ENCODE data around the gene MIOS. TPM values are rescaled to one million over a fixed set of nuclear protein-coding genes. Genes with fewer than 3 reads are reported as not detected.

MIOS gene
- polyA plus RNA-seq (2011; rRNA removed) (45.4 and 49.1 TPM in 2 replicates), polyA plus RNA-seq (2017; fragmentation: RNase III; extraction: RNeasy Plus Mini Kit Qiagen cat#74134 plus additional on column Dnase treatment) (19.1 to 21.3 TPM (median 20.3 TPM) in 3 replicates), polyA minus RNA-seq (2011; rRNA and poly(A)+ RNA removed) (21.8 and 27.4 TPM in 2 replicates)
- polyA plus RNA-seq (2012; cell fraction: cytosol; rRNA removed): 10.1 and 11.8 TPM in 2 replicates
- polyA plus RNA-seq (2012; cell fraction: nucleus; rRNA removed): 9.2 and 13.2 TPM in 2 replicates

DNA sequence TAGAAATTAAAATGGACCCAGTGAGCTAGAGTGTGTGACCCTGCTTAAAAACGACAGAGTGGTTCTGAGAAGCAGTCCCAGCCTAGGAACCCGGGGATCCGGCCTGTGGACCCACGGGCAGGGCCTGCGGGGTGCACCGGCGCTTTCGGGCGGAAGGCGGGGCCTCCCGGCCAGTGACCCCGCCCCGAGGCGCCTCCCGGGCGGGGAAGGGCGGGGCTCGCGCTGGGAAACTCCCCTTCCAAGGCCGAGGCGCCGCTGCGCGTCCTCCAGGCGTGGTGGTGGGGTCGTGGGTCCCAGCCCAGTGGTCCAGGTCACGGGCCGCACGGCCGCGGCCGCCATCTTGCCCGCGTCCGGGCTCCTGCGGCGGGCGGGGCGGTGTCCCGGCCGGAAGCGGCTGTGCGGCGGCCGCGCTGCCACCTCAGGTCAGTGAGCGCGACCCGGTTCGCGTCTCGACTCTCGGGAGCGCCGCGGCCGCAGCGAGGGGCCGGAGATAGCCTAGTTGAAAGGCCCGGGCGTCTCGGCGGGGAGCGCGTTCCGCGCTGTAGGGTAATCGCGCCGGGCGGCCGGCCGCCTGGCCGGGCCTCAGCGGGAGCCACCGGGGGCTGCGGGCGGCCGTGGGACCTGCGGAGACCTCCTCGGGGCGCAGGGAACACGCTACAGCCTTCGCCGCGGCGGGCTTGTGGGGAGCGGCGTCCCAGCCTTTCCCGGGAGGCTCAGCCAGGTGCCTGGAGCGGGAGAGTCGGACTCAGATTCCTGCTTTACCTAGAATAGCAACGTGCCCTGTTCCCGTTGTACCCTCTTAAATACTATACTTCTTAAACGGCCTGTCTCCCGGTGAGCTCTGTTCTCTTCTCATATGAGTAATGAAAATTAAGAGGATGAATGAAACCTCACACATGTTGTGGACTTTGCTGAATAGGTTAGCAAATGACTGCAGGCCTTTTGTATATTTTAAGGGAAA, at the start of gene MIOS:
Gene MIOS (plus strand): TSS at position 234 of the 961 bp plus-strand sequence. CDS start 5,592 bp downstream, outside the sequence.
- Histone ChIP-seq H3K27ac (peak within 1 kb of the TSS; percentile 93 to 99), H3K4me1 (peaks cover 37% of the 10 kb centered on the region), H3K4me3 (peak within 1 kb of the TSS; percentile 89), H3K4me2 (peak within 1 kb of the TSS; percentile 67), H3K9me3 (no peaks in the 10 kb centered on the region)
- ATAC-seq (peak; percentile 90 to 96), DNase-seq (ENCODE audit: low read depth in 1 of 2, low spot score in 1 of 2) (peak; percentile 88 to 90), FAIRE-seq (no peak)
- WGBS (ENCODE audit: missing lambda C conversion rate): 2% methylated on average over 15 of the region's 96 CpGs
- ChIA-PET CTCF (interaction anchor here (0.6 to 1.3 kb wide), 4 partner anchors 78 to 648 kb away, joined by 3 to 4 read pairs (median 3); no protein-coding TSS in a partner anchor), POLR2A (no interaction called here)
- TF ChIP-seq SMC3 (IDR thresholded peaks at IDR 0.05) (0 out of 3 replicates have a peak, but pooled peaks have one; percentile 7), CBX2 (IDR thresholded peaks at IDR 0.05; ENCODE audit: borderline replicate concordance, low read depth) (no peak), CHD4 (IDR thresholded peaks at IDR 0.05; ENCODE audit: borderline replicate concordance) (no peak), EHF (CRISPR knock-in tag; IDR thresholded peaks at IDR 0.05) (no peak), FOSL2 (IDR thresholded peaks at IDR 0.05) (no peak), FOSL2 (CRISPR knock-in tag; IDR thresholded peaks at IDR 0.05) (no peak), NR3C1 (IDR thresholded peaks at IDR 0.05) (no peak), PHF8 (IDR thresholded peaks at IDR 0.05; ENCODE audit: borderline replicate concordance, low read depth) (peak; percentile 98), POLR2A (IDR thresholded peaks at IDR 0.05; ENCODE audit: low read length) (peak; percentile 86), TP53 (CRISPR knock-in tag; IDR thresholded peaks at IDR 0.05) (no peak), HOXA7 (CRISPR knock-in tag; IDR thresholded peaks at IDR 0.05) (no peak), ZSCAN20 (CRISPR knock-in tag; IDR thresholded peaks at IDR 0.05) (no peak), POLR2AphosphoS2 (conservative IDR thresholded peaks at IDR 0.05; ENCODE audit: low read length) (no peak), MAFK (IDR thresholded peaks at IDR 0.05; ENCODE audit: partially characterized antibody) (no peak), BHLHE40 (IDR thresholded peaks at IDR 0.05; ENCODE audit: low read depth, low read length) (no peak), CEBPB (IDR thresholded peaks at IDR 0.05) (no peak), HOXB13 (CRISPR knock-in tag; IDR thresholded peaks at IDR 0.05; ENCODE audit: low read depth) (no peak), MYC (IDR thresholded peaks at IDR 0.05; ENCODE audit: borderline replicate concordance, low read length) (no peak), JUN (IDR thresholded peaks at IDR 0.05) (peak; percentile 58 to 91; a peak in 4 of 5 replicates), FOSB (CRISPR knock-in tag; IDR thresholded peaks at IDR 0.05) (no peak), MAZ (IDR thresholded peaks at IDR 0.05; ENCODE audit: borderline replicate concordance, low read depth, low read length) (no peak), HDAC2 (IDR thresholded peaks at IDR 0.05) (no peak), CHD2 (IDR thresholded peaks at IDR 0.05; ENCODE audit: low read length, partially characterized antibody) (no peak), NFE2L2 (conservative IDR thresholded peaks at IDR 0.05; ENCODE audit: low read length) (no peak), ZFP36 (IDR thresholded peaks at IDR 0.05; ENCODE audit: borderline replicate concordance, partially characterized antibody) (no peak), NPAS2 (CRISPR knock-in tag; IDR thresholded peaks at IDR 0.05; ENCODE audit: borderline replicate concordance) (no peak)
- TF ChIP-seq, protein P1, sequence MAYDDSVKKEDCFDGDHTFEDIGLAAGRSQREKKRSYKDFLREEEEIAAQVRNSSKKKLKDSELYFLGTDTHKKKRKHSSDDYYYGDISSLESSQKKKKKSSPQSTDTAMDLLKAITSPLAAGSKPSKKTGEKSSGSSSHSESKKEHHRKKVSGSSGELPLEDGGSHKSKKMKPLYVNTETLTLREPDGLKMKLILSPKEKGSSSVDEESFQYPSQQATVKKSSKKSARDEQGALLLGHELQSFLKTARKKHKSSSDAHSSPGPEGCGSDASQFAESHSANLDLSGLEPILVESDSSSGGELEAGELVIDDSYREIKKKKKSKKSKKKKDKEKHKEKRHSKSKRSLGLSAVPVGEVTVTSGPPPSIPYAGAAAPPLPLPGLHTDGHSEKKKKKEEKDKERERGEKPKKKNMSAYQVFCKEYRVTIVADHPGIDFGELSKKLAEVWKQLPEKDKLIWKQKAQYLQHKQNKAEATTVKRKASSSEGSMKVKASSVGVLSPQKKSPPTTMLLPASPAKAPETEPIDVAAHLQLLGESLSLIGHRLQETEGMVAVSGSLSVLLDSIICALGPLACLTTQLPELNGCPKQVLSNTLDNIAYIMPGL (CRISPR knock-in tag; IDR thresholded peaks at IDR 0.05; ENCODE audit: borderline replicate concordance): no peak
- TF ChIP-seq, protein P2, sequence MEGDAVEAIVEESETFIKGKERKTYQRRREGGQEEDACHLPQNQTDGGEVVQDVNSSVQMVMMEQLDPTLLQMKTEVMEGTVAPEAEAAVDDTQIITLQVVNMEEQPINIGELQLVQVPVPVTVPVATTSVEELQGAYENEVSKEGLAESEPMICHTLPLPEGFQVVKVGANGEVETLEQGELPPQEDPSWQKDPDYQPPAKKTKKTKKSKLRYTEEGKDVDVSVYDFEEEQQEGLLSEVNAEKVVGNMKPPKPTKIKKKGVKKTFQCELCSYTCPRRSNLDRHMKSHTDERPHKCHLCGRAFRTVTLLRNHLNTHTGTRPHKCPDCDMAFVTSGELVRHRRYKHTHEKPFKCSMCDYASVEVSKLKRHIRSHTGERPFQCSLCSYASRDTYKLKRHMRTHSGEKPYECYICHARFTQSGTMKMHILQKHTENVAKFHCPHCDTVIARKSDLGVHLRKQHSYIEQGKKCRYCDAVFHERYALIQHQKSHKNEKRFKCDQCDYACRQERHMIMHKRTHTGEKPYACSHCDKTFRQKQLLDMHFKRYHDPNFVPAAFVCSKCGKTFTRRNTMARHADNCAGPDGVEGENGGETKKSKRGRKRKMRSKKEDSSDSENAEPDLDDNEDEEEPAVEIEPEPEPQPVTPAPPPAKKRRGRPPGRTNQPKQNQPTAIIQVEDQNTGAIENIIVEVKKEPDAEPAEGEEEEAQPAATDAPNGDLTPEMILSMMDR (IDR thresholded peaks at IDR 0.05): no peak
- TF ChIP-seq, protein P3, sequence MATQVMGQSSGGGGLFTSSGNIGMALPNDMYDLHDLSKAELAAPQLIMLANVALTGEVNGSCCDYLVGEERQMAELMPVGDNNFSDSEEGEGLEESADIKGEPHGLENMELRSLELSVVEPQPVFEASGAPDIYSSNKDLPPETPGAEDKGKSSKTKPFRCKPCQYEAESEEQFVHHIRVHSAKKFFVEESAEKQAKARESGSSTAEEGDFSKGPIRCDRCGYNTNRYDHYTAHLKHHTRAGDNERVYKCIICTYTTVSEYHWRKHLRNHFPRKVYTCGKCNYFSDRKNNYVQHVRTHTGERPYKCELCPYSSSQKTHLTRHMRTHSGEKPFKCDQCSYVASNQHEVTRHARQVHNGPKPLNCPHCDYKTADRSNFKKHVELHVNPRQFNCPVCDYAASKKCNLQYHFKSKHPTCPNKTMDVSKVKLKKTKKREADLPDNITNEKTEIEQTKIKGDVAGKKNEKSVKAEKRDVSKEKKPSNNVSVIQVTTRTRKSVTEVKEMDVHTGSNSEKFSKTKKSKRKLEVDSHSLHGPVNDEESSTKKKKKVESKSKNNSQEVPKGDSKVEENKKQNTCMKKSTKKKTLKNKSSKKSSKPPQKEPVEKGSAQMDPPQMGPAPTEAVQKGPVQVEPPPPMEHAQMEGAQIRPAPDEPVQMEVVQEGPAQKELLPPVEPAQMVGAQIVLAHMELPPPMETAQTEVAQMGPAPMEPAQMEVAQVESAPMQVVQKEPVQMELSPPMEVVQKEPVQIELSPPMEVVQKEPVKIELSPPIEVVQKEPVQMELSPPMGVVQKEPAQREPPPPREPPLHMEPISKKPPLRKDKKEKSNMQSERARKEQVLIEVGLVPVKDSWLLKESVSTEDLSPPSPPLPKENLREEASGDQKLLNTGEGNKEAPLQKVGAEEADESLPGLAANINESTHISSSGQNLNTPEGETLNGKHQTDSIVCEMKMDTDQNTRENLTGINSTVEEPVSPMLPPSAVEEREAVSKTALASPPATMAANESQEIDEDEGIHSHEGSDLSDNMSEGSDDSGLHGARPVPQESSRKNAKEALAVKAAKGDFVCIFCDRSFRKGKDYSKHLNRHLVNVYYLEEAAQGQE (IDR thresholded peaks at IDR 0.05): no peak
- TF ChIP-seq, protein P4, sequence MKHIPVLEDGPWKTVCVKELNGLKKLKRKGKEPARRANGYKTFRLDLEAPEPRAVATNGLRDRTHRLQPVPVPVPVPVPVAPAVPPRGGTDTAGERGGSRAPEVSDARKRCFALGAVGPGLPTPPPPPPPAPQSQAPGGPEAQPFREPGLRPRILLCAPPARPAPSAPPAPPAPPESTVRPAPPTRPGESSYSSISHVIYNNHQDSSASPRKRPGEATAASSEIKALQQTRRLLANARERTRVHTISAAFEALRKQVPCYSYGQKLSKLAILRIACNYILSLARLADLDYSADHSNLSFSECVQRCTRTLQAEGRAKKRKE (CRISPR knock-in tag; IDR thresholded peaks at IDR 0.05; ENCODE audit: low read depth): no peak
- TF ChIP-seq, protein P5, sequence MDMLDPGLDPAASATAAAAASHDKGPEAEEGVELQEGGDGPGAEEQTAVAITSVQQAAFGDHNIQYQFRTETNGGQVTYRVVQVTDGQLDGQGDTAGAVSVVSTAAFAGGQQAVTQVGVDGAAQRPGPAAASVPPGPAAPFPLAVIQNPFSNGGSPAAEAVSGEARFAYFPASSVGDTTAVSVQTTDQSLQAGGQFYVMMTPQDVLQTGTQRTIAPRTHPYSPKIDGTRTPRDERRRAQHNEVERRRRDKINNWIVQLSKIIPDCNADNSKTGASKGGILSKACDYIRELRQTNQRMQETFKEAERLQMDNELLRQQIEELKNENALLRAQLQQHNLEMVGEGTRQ (IDR thresholded peaks at IDR 0.05): no peak

Measured in A549 (cell line).